ENCODE data around the gene GPR176. TPM values are rescaled to one million over a fixed set of nuclear protein-coding genes. Genes with fewer than 3 reads are reported as not detected.

Gene GPR176
- polyA plus RNA-seq, 1 of the 3 experiments (the other 2 are of a cell fraction) = 21.9 TPM

- Histone ChIP-seq H3K9me3 (no peaks in the 10 kb centered on the region), H3K27ac (ENCODE audit: low read depth in 2 of 2, low read length in 1 of 2) (no peak overlapping the region), H3F3A (replicated peaks; ENCODE audit: insufficient read depth) (peaks cover 7% of the 10 kb centered on the region), H3K4me1 (ENCODE audit: control insufficient read depth in 1 of 2, insufficient read depth in 2 of 2, low read depth in 1 of 2, low read length in 1 of 2) (peaks cover 0 to 7% of the 10 kb centered on the region in 2 experiments; a peak in 2 of 4 replicates), H4K20me1 (ENCODE audit: insufficient read depth) (no peaks in the 10 kb centered on the region; the same call in 1 of the 2 replicates), H3K79me2 (ENCODE audit: insufficient read depth) (peaks cover under 1% of the 10 kb centered on the region; the same call in 1 of the 2 replicates), H3K9ac (no peak overlapping the region), H3K36me3 (replicated peaks in 1 of 2; ENCODE audit: control insufficient read depth in 1 of 2, insufficient read depth in 2 of 2, low read length in 1 of 2) (peaks cover 7 to 13% of the 10 kb centered on the region in 2 experiments), H3K9me2 (no peaks in the 10 kb centered on the region), H2AFZ (ENCODE audit: low read depth) (no peak overlapping the region), H3K4me2 (no peak overlapping the region), H3K27me3 (ENCODE audit: insufficient read depth) (no peaks in the 10 kb centered on the region), H3K4me3 (ENCODE audit: low read depth in 2 of 2, low read length in 1 of 2) (no peak overlapping the region)
- DNase-seq = no peak
- TF ChIP-seq FOXJ3 (CRISPR knock-in tag; IDR thresholded peaks at IDR 0.05) (no peak), FOSL2 (IDR thresholded peaks at IDR 0.05; ENCODE audit: borderline replicate concordance, low read depth) (no peak), RCOR1 (IDR thresholded peaks at IDR 0.05; ENCODE audit: low read length) (no peak)
- POLR2A ChIA-PET = interaction anchor here (1.0 kb wide), 1 partner anchor 11 kb away, joined by 5 read pairs; no protein-coding TSS in a partner anchor
- CTCF ChIA-PET = interaction anchor here (1.2 to 2.4 kb wide), 3 partner anchors 10 to 232 kb away, joined by 3 to 12 read pairs (median 4); no protein-coding TSS in a partner anchor
- WGBS (ENCODE audit: low lambda C conversion rate) = 93% methylated on average over 6 of the region's 6 CpGs
Measured at GRCh38 chr15:39798382-39798781, 121.7 kb downstream of the GPR176 start.

GRCh38 chr15:39797407-39797806 is 122.7 kb downstream of the GPR176 start:
- POLR2A ChIA-PET = no interaction called here
- CTCF ChIA-PET = interaction anchor here (0.7 to 1.4 kb wide), 4 partner anchors 9 to 512 kb away, joined by 3 to 4 read pairs (median 4); no protein-coding TSS in a partner anchor
- no peak for TF ChIP-seq SMC3 (IDR thresholded peaks at IDR 0.05; ENCODE audit: low read depth, low read length)
- no peak for TF ChIP-seq NRF1 (IDR thresholded peaks at IDR 0.05; ENCODE audit: low read depth, low read length)
- TF ChIP-seq RXRA (IDR thresholded peaks at IDR 0.05; ENCODE audit: borderline replicate concordance, low read depth) = no peak
- TF ChIP-seq EZH2phosphoT487 (IDR thresholded peaks at IDR 0.05; ENCODE audit: borderline replicate concordance, low read depth) = no peak
- TF ChIP-seq YY1 (IDR thresholded peaks at IDR 0.05; ENCODE audit: low read depth) = no peak
- TF ChIP-seq RAD21 (IDR thresholded peaks at IDR 0.05; ENCODE audit: low read length) = no peak
- no peak for TF ChIP-seq FOXJ3 (CRISPR knock-in tag; IDR thresholded peaks at IDR 0.05)
- no peak for TF ChIP-seq USF2 (IDR thresholded peaks at IDR 0.05; ENCODE audit: borderline replicate concordance, low read depth, low read length)
- TF ChIP-seq USF1 (IDR thresholded peaks at IDR 0.05; ENCODE audit: borderline replicate concordance, low read depth) = no peak
- TF ChIP-seq TAF1 (IDR thresholded peaks at IDR 0.05; ENCODE audit: borderline replicate concordance, low read depth, low read length) = no peak
- no peaks in the 10 kb centered on the region for H3K9me3 ChIP-seq
- no peaks in the 10 kb centered on the region for H3K27me3 ChIP-seq (ENCODE audit: insufficient read depth)
- H3K27ac ChIP-seq (ENCODE audit: low read depth in 2 of 2, low read length in 1 of 2) = no peak overlapping the region
- H3K4me1 ChIP-seq (ENCODE audit: control insufficient read depth in 1 of 2, insufficient read depth in 2 of 2, low read depth in 1 of 2, low read length in 1 of 2) = peaks cover 0 to 12% of the 10 kb centered on the region in 2 experiments; a peak in 2 of 4 replicates
- no peak overlapping the region for H3K4me3 ChIP-seq (ENCODE audit: low read depth in 2 of 2, low read length in 1 of 2)
- DNase-seq = no peak
- H2AFZ ChIP-seq (ENCODE audit: low read depth) = no peak overlapping the region
- no peak overlapping the region for H3K9ac ChIP-seq
- H3K36me3 ChIP-seq (replicated peaks in 1 of 2; ENCODE audit: control insufficient read depth in 1 of 2, insufficient read depth in 2 of 2, low read length in 1 of 2) = peaks cover 7 to 13% of the 10 kb centered on the region in 2 experiments
- 83% methylated on average over 6 of the region's 6 CpGs for WGBS (ENCODE audit: low lambda C conversion rate)
- peaks cover 11% of the 10 kb centered on the region for H3F3A ChIP-seq (replicated peaks; ENCODE audit: insufficient read depth)
- no peak overlapping the region for H3K4me2 ChIP-seq
- H3K9me2 ChIP-seq = no peaks in the 10 kb centered on the region
- no peaks in the 10 kb centered on the region; the same call in 1 of the 2 replicates for H4K20me1 ChIP-seq (ENCODE audit: insufficient read depth)
- no peaks in the 10 kb centered on the region for H3K79me2 ChIP-seq (ENCODE audit: insufficient read depth)

Data from SK-N-SH (cell line).